OCI-LY7 (cell line): Measurements from ENCODE around the gene ANG.

Source experiments
- EZH2phosphoT487 ChIP-seq: fragments of 200-600 bp; sonication (generic); IDR thresholded peaks from 2 replicates; pipeline ENCODE4 v1.6.1; 2018; ENCODE audit warnings: low read depth, borderline replicate concordance, mild to moderate bottlenecking, mixed run types, antibody characterized with exemption, low read length, moderate library complexity, mixed read lengths
- TF ChIP-seq, protein P1 (sequence below): fragments of 200-600 bp; sonication (generic); conservative IDR thresholded peaks from 2 replicates; pipeline ENCODE4 v1.5.1; 2014; ENCODE audit warnings: mild to moderate bottlenecking, antibody characterized with exemption, low read length, moderate library complexity, mixed read lengths

DNA sequence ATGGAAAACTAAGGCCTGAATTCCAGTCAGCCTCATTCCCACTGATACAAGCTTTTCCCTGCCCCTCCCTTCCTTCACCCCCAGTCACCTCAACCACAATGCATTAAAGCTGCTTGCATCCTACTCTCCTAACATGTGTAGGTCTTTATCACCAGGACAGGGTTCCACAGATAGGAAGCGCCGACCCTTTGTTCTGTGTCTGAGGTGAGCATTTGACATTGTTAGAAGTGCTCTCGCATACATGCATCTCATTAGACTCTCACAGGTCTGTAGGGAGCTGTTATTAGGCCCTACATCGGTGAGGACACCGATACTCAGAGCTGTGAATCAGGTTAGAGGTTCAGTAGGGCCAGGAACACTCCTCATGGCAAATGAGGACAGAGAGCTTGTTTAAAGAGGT, 43.9 kb downstream of the ANG start:
- TF ChIP-seq, protein P1, sequence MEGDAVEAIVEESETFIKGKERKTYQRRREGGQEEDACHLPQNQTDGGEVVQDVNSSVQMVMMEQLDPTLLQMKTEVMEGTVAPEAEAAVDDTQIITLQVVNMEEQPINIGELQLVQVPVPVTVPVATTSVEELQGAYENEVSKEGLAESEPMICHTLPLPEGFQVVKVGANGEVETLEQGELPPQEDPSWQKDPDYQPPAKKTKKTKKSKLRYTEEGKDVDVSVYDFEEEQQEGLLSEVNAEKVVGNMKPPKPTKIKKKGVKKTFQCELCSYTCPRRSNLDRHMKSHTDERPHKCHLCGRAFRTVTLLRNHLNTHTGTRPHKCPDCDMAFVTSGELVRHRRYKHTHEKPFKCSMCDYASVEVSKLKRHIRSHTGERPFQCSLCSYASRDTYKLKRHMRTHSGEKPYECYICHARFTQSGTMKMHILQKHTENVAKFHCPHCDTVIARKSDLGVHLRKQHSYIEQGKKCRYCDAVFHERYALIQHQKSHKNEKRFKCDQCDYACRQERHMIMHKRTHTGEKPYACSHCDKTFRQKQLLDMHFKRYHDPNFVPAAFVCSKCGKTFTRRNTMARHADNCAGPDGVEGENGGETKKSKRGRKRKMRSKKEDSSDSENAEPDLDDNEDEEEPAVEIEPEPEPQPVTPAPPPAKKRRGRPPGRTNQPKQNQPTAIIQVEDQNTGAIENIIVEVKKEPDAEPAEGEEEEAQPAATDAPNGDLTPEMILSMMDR: no peak
- no peak for TF ChIP-seq EZH2phosphoT487
